Suprapubic skin (tissue), 4 donors: ENCODE results near the gene C2CD4C. TPM values are rescaled to one million over a fixed set of nuclear protein-coding genes. Genes with fewer than 3 reads are reported as not detected.
"Not testable (repeated sequence)": the region's sequence is repeated elsewhere in the genome, so short reads cannot be mapped to it uniquely, and the experiment has no call there.

Source experiments
- DNase-seq, 2 donors: peaks; one replicate each; pipeline ENCODE4 v3.0.0-alpha.2; 2019; ENCODE audit warnings: low spot score in 2 of 2
- H3K27ac ChIP-seq: fragments of 200-600 bp; sonication (generic); one replicate; pipeline ENCODE4 v1.5.1; 2019
- H3K27me3 ChIP-seq: fragments of 200-600 bp; sonication (generic); one replicate; pipeline ENCODE4 v1.5.1; 2019
- H3K36me3 ChIP-seq: fragments of 200-600 bp; sonication (generic); one replicate; pipeline ENCODE4 v1.5.1; 2019
- H3K4me1 ChIP-seq: fragments of 200-600 bp; sonication (generic); one replicate; pipeline ENCODE4 v1.5.1; 2019
- H3K4me3 ChIP-seq: fragments of 200-600 bp; sonication (generic); one replicate; pipeline ENCODE4 v1.5.1; 2019; ENCODE audit warnings: mild to moderate bottlenecking
- H3K9me3 ChIP-seq: fragments of 200-600 bp; sonication (generic); one replicate; pipeline ENCODE4 v1.5.1; 2019
- EP300 ChIP-seq: sonication (generic); formaldehyde crosslinking; IDR thresholded peaks from one replicate; pipeline ENCODE4 v1.6.1; 2017; ENCODE audit warnings: antibody characterized with exemption
- POLR2A ChIP-seq, 2 donors: fragments of 450-650 bp; IDR thresholded peaks; one replicate each; pipeline ENCODE4 v1.6.1; 2017; ENCODE audit warnings: antibody characterized with exemption in 2 of 2, mild to moderate bottlenecking in 2 of 2, moderate library complexity in 2 of 2
- POLR2AphosphoS5 ChIP-seq, 3 donors: sonication (generic); formaldehyde crosslinking; IDR thresholded peaks; one replicate each; pipeline ENCODE4 v1.6.1; 2017; ENCODE audit warnings: antibody characterized with exemption in 3 of 3
- WGBS: methylation state at CpG from one replicate; pipeline ENCODE4 v1.1.5; 2018; 5-methylcytosine and 5-hydroxymethylcytosine counted together
- total RNA-seq, 4 donors: library from RNA; depleted of rRNA; stranded (reverse); fragments of >200 nt; gene quantifications; one replicate each; pipeline ENCODE4 v1.1.0, GENCODE V29; 2016
- TF ChIP-seq, protein P1 (sequence below), 2 donors: fragments of 200-600 bp in 1 of 2; fragments of 450-650 bp in 1 of 2; sonication (generic) in 1 of 2; IDR thresholded peaks; one replicate each; pipeline ENCODE4 v1.5.1; 2016 to 2019; ENCODE audit warnings: antibody characterized with exemption in 2 of 2, mild to moderate bottlenecking in 1 of 2, moderate library complexity in 1 of 2

Gene C2CD4C
- total RNA-seq, 4 donors from 2014 or later: 0.13 to 2.3 (median 0.52) TPM

DNA sequence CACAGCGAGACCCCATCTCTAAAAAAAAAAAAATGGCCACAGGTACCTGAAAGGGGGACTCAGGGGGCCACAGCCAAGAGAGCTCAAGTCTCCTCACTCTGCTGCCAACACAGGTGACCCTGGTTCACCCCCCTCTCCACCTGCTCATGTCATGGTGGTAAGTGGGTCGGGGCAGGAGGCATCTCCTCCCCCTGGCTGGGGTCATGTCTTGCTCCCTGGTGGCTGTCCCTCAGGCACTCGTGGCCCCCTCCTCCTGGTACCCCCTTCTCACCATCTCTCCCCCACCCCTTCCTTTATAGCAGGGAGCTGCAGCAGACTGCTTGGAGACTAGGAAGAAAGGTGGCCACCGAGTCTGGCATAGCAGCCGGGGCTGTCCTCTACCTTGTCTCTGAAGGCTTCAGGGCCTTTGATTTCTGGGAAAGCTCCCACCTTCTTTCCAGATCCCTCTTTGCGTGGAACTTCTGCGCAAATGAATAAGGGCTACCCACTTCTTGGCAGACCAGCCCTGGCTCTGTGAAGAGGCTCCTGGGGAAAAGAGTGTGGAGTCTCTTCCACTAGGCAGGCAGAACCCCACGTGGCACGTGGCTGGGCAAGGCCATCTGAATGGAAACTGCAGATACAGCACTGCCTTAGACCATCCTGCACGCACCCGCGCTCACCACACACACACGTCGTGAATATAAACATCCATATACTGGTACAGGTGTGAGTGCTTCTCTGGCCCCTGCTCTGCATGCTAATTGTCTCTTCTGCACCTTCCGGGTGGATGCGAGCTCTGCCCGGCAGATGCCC is 44.3 kb downstream of the C2CD4C start:
- TF ChIP-seq, protein P1, sequence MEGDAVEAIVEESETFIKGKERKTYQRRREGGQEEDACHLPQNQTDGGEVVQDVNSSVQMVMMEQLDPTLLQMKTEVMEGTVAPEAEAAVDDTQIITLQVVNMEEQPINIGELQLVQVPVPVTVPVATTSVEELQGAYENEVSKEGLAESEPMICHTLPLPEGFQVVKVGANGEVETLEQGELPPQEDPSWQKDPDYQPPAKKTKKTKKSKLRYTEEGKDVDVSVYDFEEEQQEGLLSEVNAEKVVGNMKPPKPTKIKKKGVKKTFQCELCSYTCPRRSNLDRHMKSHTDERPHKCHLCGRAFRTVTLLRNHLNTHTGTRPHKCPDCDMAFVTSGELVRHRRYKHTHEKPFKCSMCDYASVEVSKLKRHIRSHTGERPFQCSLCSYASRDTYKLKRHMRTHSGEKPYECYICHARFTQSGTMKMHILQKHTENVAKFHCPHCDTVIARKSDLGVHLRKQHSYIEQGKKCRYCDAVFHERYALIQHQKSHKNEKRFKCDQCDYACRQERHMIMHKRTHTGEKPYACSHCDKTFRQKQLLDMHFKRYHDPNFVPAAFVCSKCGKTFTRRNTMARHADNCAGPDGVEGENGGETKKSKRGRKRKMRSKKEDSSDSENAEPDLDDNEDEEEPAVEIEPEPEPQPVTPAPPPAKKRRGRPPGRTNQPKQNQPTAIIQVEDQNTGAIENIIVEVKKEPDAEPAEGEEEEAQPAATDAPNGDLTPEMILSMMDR (IDR thresholded peaks at IDR 0.05): no peak
- TF ChIP-seq POLR2A (IDR thresholded peaks at IDR 0.05) (no peak), POLR2AphosphoS5 (IDR thresholded peaks at IDR 0.05) (no peak), EP300 (no peak)
- H3K4me3 ChIP-seq: no peak overlapping the region
- DNase-seq: peak in 1 of 2 donors; percentile 55
- H3K36me3 ChIP-seq: no peaks in the 10 kb centered on the region
- no peaks in the 10 kb centered on the region for H3K9me3 ChIP-seq
- H3K27ac ChIP-seq: no peak overlapping the region
- H3K4me1 ChIP-seq: no peaks in the 10 kb centered on the region
- peaks cover 42% of the 10 kb centered on the region for H3K27me3 ChIP-seq
- WGBS: 64% methylated on average over 16 of the region's 17 CpGs

DNA sequence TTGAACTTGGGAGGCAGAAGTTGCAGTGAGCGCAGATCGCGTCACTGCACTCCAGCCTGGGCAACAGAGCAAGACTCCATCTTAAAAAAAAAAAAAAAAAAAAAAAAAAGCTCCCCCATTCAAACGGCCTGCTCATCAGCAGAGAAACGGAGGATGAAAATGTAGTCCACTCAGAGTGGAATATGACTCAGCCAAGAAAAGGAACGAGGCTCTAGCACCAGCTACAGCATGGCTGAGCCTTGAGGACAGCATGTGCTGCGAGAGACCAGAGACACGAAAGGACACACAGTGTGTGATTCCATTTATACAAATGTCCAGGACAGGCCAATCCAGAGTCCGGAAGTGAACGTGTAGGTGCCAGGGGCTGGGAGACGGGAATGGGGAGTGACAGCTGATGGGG is 46.3 kb downstream of the C2CD4C start:
- Histone ChIP-seq H3K9me3 (no peaks in the 10 kb centered on the region), H3K27me3 (peaks cover 44% of the 10 kb centered on the region), H3K4me3 (no peak overlapping the region), H3K27ac (no peak overlapping the region), H3K4me1 (no peaks in the 10 kb centered on the region), H3K36me3 (no peaks in the 10 kb centered on the region)
- DNase-seq: no peak
- TF ChIP-seq, protein P1 (IDR thresholded peaks at IDR 0.05): no peak
- TF ChIP-seq EP300: no peak
- no peak for TF ChIP-seq POLR2AphosphoS5 (IDR thresholded peaks at IDR 0.05)
- no peak for TF ChIP-seq POLR2A (IDR thresholded peaks at IDR 0.05)
- 81% methylated on average over 11 of the region's 11 CpGs for WGBS

- no peak overlapping the region for H3K27ac ChIP-seq
- WGBS: 83% methylated on average over 11 of the region's 11 CpGs
- no peak for TF ChIP-seq POLR2A (IDR thresholded peaks at IDR 0.05)
- TF ChIP-seq POLR2AphosphoS5 (IDR thresholded peaks at IDR 0.05): no peak
- no peak for TF ChIP-seq EP300
- TF ChIP-seq, protein P1 (IDR thresholded peaks at IDR 0.05): no peak
- H3K9me3 ChIP-seq: no peaks in the 10 kb centered on the region
- no peaks in the 10 kb centered on the region for H3K36me3 ChIP-seq
- H3K27me3 ChIP-seq: peaks cover 41% of the 10 kb centered on the region
- H3K4me3 ChIP-seq: no peak overlapping the region
- DNase-seq: no peak
- H3K4me1 ChIP-seq: no peaks in the 10 kb centered on the region
Observed at GRCh38 chr19:362154-362553, 46.8 kb downstream of the C2CD4C start.

DNA sequence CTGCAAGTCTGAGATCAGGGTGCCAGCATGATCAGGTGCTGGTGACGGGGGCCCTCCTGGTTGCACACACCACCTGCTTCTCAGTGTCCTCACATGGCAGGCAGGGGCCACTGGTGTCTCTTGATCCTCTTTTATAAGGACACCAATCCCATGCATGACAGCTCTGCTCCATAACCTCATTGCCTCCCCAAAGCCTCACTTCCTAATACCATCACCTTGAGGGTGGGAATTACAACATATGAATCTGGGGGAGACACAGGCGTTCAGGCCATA is 49.4 kb downstream of the C2CD4C start:
- 79% methylated on average over 2 of the region's 2 CpGs for WGBS
- H3K27ac ChIP-seq: no peak overlapping the region
- no peak for DNase-seq

GRCh38 chr19:355536-355935 is 53.4 kb downstream of the C2CD4C start:
- WGBS: 85% methylated on average over 15 of the region's 15 CpGs
- not testable (repeated sequence) for H3K36me3 ChIP-seq, H3K4me3 ChIP-seq, H3K4me1 ChIP-seq, H3K9me3 ChIP-seq, H3K27ac ChIP-seq
- H3K27me3 ChIP-seq: peaks cover 19% of the 10 kb centered on the region
- peak in 1 of 2 donors; percentile 30 for DNase-seq

More for the DNA sequence above, 49.4 kb downstream of the C2CD4C start:
- Histone ChIP-seq H3K4me3 (no peak overlapping the region), H3K27me3 (peaks cover 28% of the 10 kb centered on the region), H3K4me1 (no peaks in the 10 kb centered on the region), H3K36me3 (no peaks in the 10 kb centered on the region), H3K9me3 (peaks cover under 1% of the 10 kb centered on the region)
- TF ChIP-seq EP300: no peak
- no peak for TF ChIP-seq POLR2A (IDR thresholded peaks at IDR 0.05)
- TF ChIP-seq, protein P1 (IDR thresholded peaks at IDR 0.05): no peak
- no peak for TF ChIP-seq POLR2AphosphoS5 (IDR thresholded peaks at IDR 0.05)

Other genes with a start within 250 kb of the C2CD4C start
- 100 to 1,000 TPM in 3 of 4 donors, 10 to 100 TPM in 1; 75.9 to 114 (median 109) TPM for gene PLPP2, start 117.7 kb downstream of the C2CD4C start, total RNA-seq
- gene MIER2, start 64.4 kb downstream of the C2CD4C start, total RNA-seq: 10 to 100 TPM; 17.5 to 55.7 (median 44.8) TPM
- gene SHC2, start 51.9 kb upstream of the C2CD4C start, total RNA-seq: 10 to 100 TPM; 16.3 to 40.7 (median 19.6) TPM
- gene MADCAM1, start 87.3 kb upstream of the C2CD4C start, total RNA-seq: under 1 TPM in 1 of 4 donors, not detected in 3; 0.64 TPM
- gene TPGS1, start 98.3 kb upstream of the C2CD4C start, total RNA-seq: 10 to 100 TPM; 10.8 to 23.3 (median 20.9) TPM
- gene CDC34, start 122.6 kb upstream of the C2CD4C start, total RNA-seq: 10 to 100 TPM; 48.3 to 90.3 (median 72.9) TPM
- under 1 TPM in 1 of 4 donors, not detected in 3; 0.97 TPM for gene GZMM, start 134.9 kb upstream of the C2CD4C start, total RNA-seq
- 100 to 1,000 TPM; 265 to 314 (median 285) TPM for gene BSG, start 163.4 kb upstream of the C2CD4C start, total RNA-seq
- gene HCN2, start 180.7 kb upstream of the C2CD4C start, total RNA-seq: 1 to 10 TPM in 1 of 4 donors, under 1 TPM in 3; 0.11 to 1.7 (median 0.81) TPM
- gene POLRMT, start 224.4 kb upstream of the C2CD4C start, total RNA-seq: 10 to 100 TPM; 26.0 to 60.4 (median 46.3) TPM
- 10 to 100 TPM in 2 of 4 donors, 1 to 10 TPM in 2; 5.2 to 13.0 (median 9.2) TPM for gene FGF22, start 230.7 kb upstream of the C2CD4C start, total RNA-seq